HEK293 (cell line): ENCODE measurements around the gene PACRG.

ENCODE experiments used
- CTCF ChIP-seq: fragments of 450-650 bp; formaldehyde crosslinking; IDR thresholded peaks from 2 replicates; pipeline ENCODE4 v1.5.1; 2016; ENCODE audit warnings: missing biosample characterization, missing genetic modification characterization
- FEZF1 ChIP-seq: fragments of 450-650 bp; formaldehyde crosslinking; IDR thresholded peaks from 2 replicates; pipeline ENCODE4 v1.5.1; 2016; ENCODE audit warnings: missing biosample characterization, missing genetic modification characterization
- ZBTB17 ChIP-seq: fragments of 450-650 bp; formaldehyde crosslinking; IDR thresholded peaks from 2 replicates; pipeline ENCODE4 v1.5.1; 2016; ENCODE audit warnings: missing biosample characterization, missing genetic modification characterization
- ZNF148 ChIP-seq: fragments of 450-650 bp; formaldehyde crosslinking; IDR thresholded peaks from 2 replicates; pipeline ENCODE4 v1.5.0; 2017; ENCODE audit warnings: missing biosample characterization, missing genetic modification characterization, borderline replicate concordance
- ZNF174 ChIP-seq: fragments of 450-650 bp; formaldehyde crosslinking; IDR thresholded peaks from 2 replicates; pipeline ENCODE4 v1.5.0; 2017; ENCODE audit warnings: missing biosample characterization, mild to moderate bottlenecking, missing genetic modification characterization
- ZNF19 ChIP-seq: fragments of 450-650 bp; formaldehyde crosslinking; IDR thresholded peaks from 2 replicates; pipeline ENCODE4; 2016; ENCODE audit warnings: missing biosample characterization, missing genetic modification characterization, low read depth
- ZNF548 ChIP-seq: fragments of 450-650 bp; formaldehyde crosslinking; IDR thresholded peaks from 2 replicates; pipeline ENCODE4 v1.5.1; 2016; ENCODE audit warnings: missing biosample characterization, missing genetic modification characterization
- ZNF639 ChIP-seq: fragments of 450-650 bp; formaldehyde crosslinking; IDR thresholded peaks from 2 replicates; pipeline ENCODE4 v1.5.1; 2016; ENCODE audit warnings: missing biosample characterization, missing genetic modification characterization
- ZNF660 ChIP-seq: fragments of 450-650 bp; IDR thresholded peaks from 2 replicates; pipeline ENCODE4 v1.5.1; 2018; ENCODE audit warnings: missing biosample characterization, mild to moderate bottlenecking, missing genetic modification characterization
- ZNF792 ChIP-seq: fragments of 450-650 bp; formaldehyde crosslinking; IDR thresholded peaks from 2 replicates; pipeline ENCODE4 v1.5.1; 2016; ENCODE audit warnings: missing biosample characterization, missing genetic modification characterization
- ZSCAN30 ChIP-seq: fragments of 450-650 bp; IDR thresholded peaks from 2 replicates; pipeline ENCODE4 v1.5.1; 2018; ENCODE audit warnings: missing biosample characterization, mild to moderate bottlenecking, missing genetic modification characterization, moderate library complexity

- no peak for TF ChIP-seq ZNF548 (tag by site-specific recombination)
- no peak for TF ChIP-seq ZBTB17 (tag by site-specific recombination)
- TF ChIP-seq ZNF660 (tag by site-specific recombination), result no peak
- TF ChIP-seq ZNF792 (tag by site-specific recombination), result no peak
- no peak for TF ChIP-seq CTCF (tag by site-specific recombination)
- no peak for TF ChIP-seq ZNF174 (tag by site-specific recombination)
- TF ChIP-seq ZNF148 (tag by site-specific recombination), result no peak
- TF ChIP-seq FEZF1, result no peak
- no peak for TF ChIP-seq ZSCAN30 (tag by site-specific recombination)
- no peak for TF ChIP-seq ZNF639
- TF ChIP-seq ZNF19 (tag by site-specific recombination), result no peak
Observed at GRCh38 chr6:162706232-162706631, 21.5 kb upstream of the PACRG start.
